Bone marrow (tissue), 2 donors: ENCODE measurements around the gene ADAM23.

Source experiments
- DNase-seq, 2 donors: peaks; one replicate each; lab custom pipeline; 2025; lab: John Stamatoyannopoulos, UW

Gene ADAM23

GRCh38 chr2:206502729-206503128 lies 59.4 kb downstream of the ADAM23 start:
- no peak for DNase-seq

- DNase-seq = no peak
These were observed 68.0 kb downstream of the ADAM23 start for GRCh38 chr2:206511283-206511682.

- DNase-seq = no peak
These were observed 69.7 kb downstream of the ADAM23 start for GRCh38 chr2:206512999-206513398.

- DNase-seq = no peak
These were observed 72.2 kb downstream of the ADAM23 start for GRCh38 chr2:206515580-206515979.

GRCh38 chr2:206518997-206519396 lies 75.7 kb downstream of the ADAM23 start:
- DNase-seq = no peak

GRCh38 chr2:206520450-206520849 lies 77.1 kb downstream of the ADAM23 start:
- DNase-seq = no peak

GRCh38 chr2:206521115-206521514 lies 77.8 kb downstream of the ADAM23 start:
- no peak for DNase-seq

GRCh38 chr2:206521612-206522011 lies 78.3 kb downstream of the ADAM23 start:
- DNase-seq = no peak

GRCh38 chr2:206526416-206526815 lies 83.1 kb downstream of the ADAM23 start:
- no peak for DNase-seq

GRCh38 chr2:206527153-206527552 lies 83.8 kb downstream of the ADAM23 start:
- DNase-seq = no peak

- DNase-seq = no peak
These were observed 87.4 kb downstream of the ADAM23 start for GRCh38 chr2:206530727-206531126.

- DNase-seq = no peak
These were observed 88.7 kb downstream of the ADAM23 start for GRCh38 chr2:206531996-206532543.

GRCh38 chr2:206533977-206534376 lies 90.6 kb downstream of the ADAM23 start:
- DNase-seq = no peak

- no peak for DNase-seq
These were observed 92.1 kb downstream of the ADAM23 start for GRCh38 chr2:206535260-206535986.

GRCh38 chr2:206540757-206541156 lies 97.4 kb downstream of the ADAM23 start:
- no peak for DNase-seq

GRCh38 chr2:206543073-206543472 lies 99.7 kb downstream of the ADAM23 start:
- no peak for DNase-seq

GRCh38 chr2:206548383-206548782 lies 105.1 kb downstream of the ADAM23 start:
- no peak for DNase-seq

GRCh38 chr2:206555721-206556120 lies 112.4 kb downstream of the ADAM23 start:
- DNase-seq = no peak

- DNase-seq = no peak
These were observed 113.1 kb downstream of the ADAM23 start for GRCh38 chr2:206556357-206556949.

GRCh38 chr2:206557321-206557720 lies 114.0 kb downstream of the ADAM23 start:
- no peak for DNase-seq

GRCh38 chr2:206558492-206558891 lies 115.2 kb downstream of the ADAM23 start:
- DNase-seq = no peak

GRCh38 chr2:206561962-206562361 lies 118.6 kb downstream of the ADAM23 start:
- DNase-seq = no peak

GRCh38 chr2:206562375-206562774 lies 119.0 kb downstream of the ADAM23 start:
- no peak for DNase-seq

GRCh38 chr2:206563374-206563773 lies 120.0 kb downstream of the ADAM23 start:
- DNase-seq = no peak
